HCT116 (cell line): ENCODE measurements around the gene CALM1. TPM values are rescaled to one million over a fixed set of nuclear protein-coding genes. Genes with fewer than 3 reads are reported as not detected.

ENCODE experiments used
- ATAC-seq: fragments of 200-7000 bp; cut with Tn5 transposase; 2 replicates; pipeline ENCODE4 v1.9.1; 2020; ENCODE audit warnings: mild to moderate bottlenecking, moderate library complexity
- BruUV-seq: library from RNA; stranded (reverse); fragments of 400-500 nt; replicated peaks from 2 replicates; lab custom pipeline; 2021; lab: Mats Ljungman, UMichigan
- CTCF ChIA-PET: fragments of 300-600 bp; sonication (Branson Sonifier 250); formaldehyde crosslinking; loops from one replicate; lab custom pipeline; 2021; ENCODE audit warnings: antibody characterized with exemption; lab: Charles Lee
- POLR2A ChIA-PET: fragments of 300-600, 350-600 bp; sonication (Branson Sonifier 250); formaldehyde crosslinking; loops from one replicate; lab custom pipeline; 2021; ENCODE audit warnings: antibody characterized with exemption; lab: Charles Lee
- RAD21 ChIA-PET, 2 experiments: fragments of 300-600 bp; sonication (Branson Sonifier 250); formaldehyde crosslinking; loops; one replicate each; lab custom pipeline; 2023; ENCODE audit warnings: low total read pairs in 2 of 2; ENCODE audit not compliant: uncharacterized antibody in 2 of 2, unreplicated experiment in 2 of 2, low non-redundant PET in 1 of 2; lab: Charles Lee
- DNase-seq: peaks from one replicate; pipeline ENCODE4 v3.0.0-alpha.2; 2010; ENCODE audit warnings: low read depth, low spot score
- H2AFZ ChIP-seq: fragments of 200-600 bp; shearing (Covaris generic), sonication (generic); 2 replicates; pipeline ENCODE4 v1.6.1; 2017; ENCODE audit warnings: low read depth, mixed run types, mixed read lengths, antibody characterized with exemption, low read length; ENCODE audit not compliant: poor library complexity, severe bottlenecking
- H3K27ac ChIP-seq: 2 replicates; pipeline ENCODE4 v1.5.1; 2012; ENCODE audit warnings: low read depth, low read length
- H3K27me3 ChIP-seq: fragments of 200-600 bp; sonication (generic); 2 replicates; pipeline ENCODE4 v1.6.1; 2016; ENCODE audit warnings: mixed run types, low read length, mixed read lengths; ENCODE audit not compliant: insufficient read depth
- H3K36me3 ChIP-seq, 2 experiments: fragments of 200-500 bp in 1 of 2; fragments of 200-600 bp in 1 of 2; sonication (Bioruptor generic) in 1 of 2; sonication (generic) in 1 of 2; 2 replicates each; pipeline versions ENCODE4 v1.5.1 to v1.6.1; 2014 to 2016; ENCODE audit warnings: low read length in 2 of 2, inconsistent platforms in 1 of 2, mixed read lengths in 1 of 2, mixed run types in 1 of 2; ENCODE audit not compliant: insufficient read depth in 2 of 2, control insufficient read depth in 1 of 2
- H3K4me1 ChIP-seq, 2 experiments: fragments of 200-600 bp in 1 of 2; sonication (generic) in 1 of 2; 2 replicates each; pipeline versions ENCODE4 v1.5.1 to v1.6.1; 2012 to 2017; ENCODE audit warnings: low read length in 2 of 2, inconsistent platforms in 1 of 2, mild to moderate bottlenecking in 1 of 2, mixed read lengths in 1 of 2, mixed run types in 1 of 2, moderate library complexity in 1 of 2; ENCODE audit not compliant: insufficient read depth in 2 of 2, control insufficient read depth in 1 of 2
- H3K4me2 ChIP-seq: fragments of 200-600 bp; sonication (generic); 2 replicates; pipeline ENCODE4 v1.6.1; 2017; ENCODE audit warnings: mixed run types, low read length, mixed read lengths
- H3K4me3 ChIP-seq, 2 experiments: fragments of 200-600 bp in 1 of 2; sonication (generic) in 1 of 2; replicated peaks in 1 of 2; 2 replicates each; pipeline ENCODE4 v1.5.1; 2011 to 2016; ENCODE audit warnings: low read length in 2 of 2, control low read depth in 1 of 2, low read depth in 1 of 2, mild to moderate bottlenecking in 1 of 2, mixed read lengths in 1 of 2, mixed run types in 1 of 2
- H3K79me2 ChIP-seq: fragments of 200-600 bp; sonication (generic); 2 replicates; pipeline ENCODE4 v1.6.1; 2017; ENCODE audit warnings: mild to moderate bottlenecking, mixed run types, low read length, moderate library complexity, mixed read lengths; ENCODE audit not compliant: insufficient read depth
- H3K9ac ChIP-seq: fragments of 200-600 bp; sonication (generic); 2 replicates; pipeline ENCODE4 v1.6.1; 2016; ENCODE audit warnings: low read length, mixed read lengths
- H3K9me2 ChIP-seq: fragments of 200-600 bp; sonication (generic), shearing (Covaris generic); 2 replicates; pipeline ENCODE4 v1.6.1; 2017; ENCODE audit warnings: mixed run types, mild to moderate bottlenecking, moderate library complexity; ENCODE audit not compliant: insufficient read depth
- H3K9me3 ChIP-seq, 2 experiments: fragments of 200-500 bp in 1 of 2; fragments of 200-600 bp in 1 of 2; sonication (Bioruptor generic) in 1 of 2; sonication (generic) in 1 of 2; 2 replicates each; pipeline ENCODE4 v1.6.1; 2014 to 2017; ENCODE audit warnings: low read length in 2 of 2, mixed read lengths in 2 of 2, inconsistent platforms in 1 of 2, low read depth in 1 of 2, mild to moderate bottlenecking in 1 of 2, mixed run types in 1 of 2, moderate library complexity in 1 of 2; ENCODE audit not compliant: control insufficient read depth in 1 of 2, insufficient read depth in 1 of 2
- H4K20me1 ChIP-seq: fragments of 200-600 bp; sonication (generic), shearing (Covaris generic); 2 replicates; pipeline ENCODE4 v1.6.1; 2017; ENCODE audit warnings: mixed run types, mild to moderate bottlenecking, moderate library complexity; ENCODE audit not compliant: insufficient read depth
- CBX3 ChIP-seq: IDR thresholded peaks from 2 replicates; pipeline ENCODE4 v1.6.1; 2012; ENCODE audit warnings: low read depth
- ELF1 ChIP-seq: IDR thresholded peaks from 2 replicates; pipeline ENCODE4 v1.6.1; 2012; ENCODE audit warnings: low read depth, borderline replicate concordance
- FOSL1 ChIP-seq: IDR thresholded peaks from 2 replicates; pipeline ENCODE4 v1.6.1; 2012; ENCODE audit warnings: low read depth
- POLR2A ChIP-seq: IDR thresholded peaks from 2 replicates; pipeline ENCODE4 v1.7.0; 2011; ENCODE audit warnings: borderline replicate concordance; ENCODE audit not compliant: insufficient read depth, insufficient read length; ENCODE audit errors: extremely low read depth
- POLR2AphosphoS5 ChIP-seq: IDR thresholded peaks from 2 replicates; pipeline ENCODE4 v1.6.1; 2011; ENCODE audit warnings: mild to moderate bottlenecking, low read depth, low read length, moderate library complexity
- RAD21 ChIP-seq: IDR thresholded peaks from 2 replicates; pipeline ENCODE4 v1.6.1; 2012; ENCODE audit warnings: low read depth, mild to moderate bottlenecking
- TCF7L2 ChIP-seq: IDR thresholded peaks from 2 replicates; pipeline ENCODE4 v1.7.0; 2011; ENCODE audit warnings: borderline replicate concordance, inconsistent platforms; ENCODE audit not compliant: insufficient read depth, insufficient read length; ENCODE audit errors: extremely low read depth
- ZFX ChIP-seq: fragments of 450-650 bp; IDR thresholded peaks from 2 replicates; pipeline ENCODE4 v1.6.1; 2017
- intact Hi-C: fragments of 100-400 bp; cut with micrococcal nuclease; formaldehyde crosslinking; loops from 2 replicates; pipeline ENCODE4 v1.10.0; 2022
- total RNA-seq: library from RNA; stranded (reverse); gene quantifications from one replicate; pipeline ENCODE4 v1.2.1, GENCODE V29; 2021; ENCODE audit not compliant: unreplicated experiment
- TF ChIP-seq, protein P1 (sequence below): IDR thresholded peaks from 2 replicates; pipeline ENCODE4 v1.6.1; 2012; ENCODE audit warnings: low read depth
- TF ChIP-seq, protein P2 (sequence below): IDR thresholded peaks from 2 replicates; pipeline ENCODE4 v1.6.1; 2011; ENCODE audit warnings: mild to moderate bottlenecking, low read length, moderate library complexity; ENCODE audit not compliant: insufficient replicate concordance; ENCODE audit errors: extremely low read depth

Gene CALM1
- total RNA-seq, 1 experiment from 2014 or later: 261 TPM

DNA sequence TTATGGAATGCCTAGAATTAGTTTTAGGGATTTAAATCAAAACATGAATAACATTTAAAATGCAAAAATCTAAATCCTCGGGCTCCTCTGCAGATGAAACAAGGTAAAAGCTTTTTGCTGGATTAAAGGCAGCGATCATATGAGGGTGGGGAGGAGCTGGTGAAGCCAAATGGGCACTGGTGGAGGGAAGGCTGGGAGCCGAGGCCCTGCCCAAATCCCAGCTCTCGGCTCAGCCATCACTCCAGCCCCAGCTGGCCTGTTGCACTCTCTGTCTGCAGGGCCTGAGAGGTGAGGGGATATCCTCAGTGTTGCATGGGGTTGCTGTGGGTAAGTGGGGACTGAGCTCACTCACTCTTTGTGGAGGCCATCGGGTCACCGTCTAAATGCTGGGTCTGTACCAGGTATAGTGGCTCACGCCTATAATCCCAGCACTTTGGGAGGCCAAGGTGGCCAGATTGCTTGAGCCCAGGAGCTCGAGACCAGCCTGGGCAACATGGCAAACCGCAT, 28.6 kb downstream of the CALM1 start:
- Histone ChIP-seq H3K4me3 (no peak overlapping the region), H3K4me1 (no peaks in the 10 kb centered on the region), H3K27ac (no peak overlapping the region), H3K4me2 (no peak overlapping the region), H3K9me2 (no peaks in the 10 kb centered on the region), H3K79me2 (no peaks in the 10 kb centered on the region), H3K9me3 (peaks cover 0 to 3% of the 10 kb centered on the region in 2 experiments; a peak in 1 of 4 replicates), H4K20me1 (no peaks in the 10 kb centered on the region), H3K9ac (no peak overlapping the region), H3K27me3 (no peaks in the 10 kb centered on the region), H2AFZ (no peak overlapping the region), H3K36me3 (no peaks in the 10 kb centered on the region)
- DNase-seq (no peak), ATAC-seq (no peak)
- BruUV-seq: no TSS peak
- TF ChIP-seq TCF7L2: no peak
- TF ChIP-seq CBX3: no peak
- no peak for TF ChIP-seq ELF1
- no peak for TF ChIP-seq FOSL1
- no peak for TF ChIP-seq ZFX
- TF ChIP-seq, protein P1, sequence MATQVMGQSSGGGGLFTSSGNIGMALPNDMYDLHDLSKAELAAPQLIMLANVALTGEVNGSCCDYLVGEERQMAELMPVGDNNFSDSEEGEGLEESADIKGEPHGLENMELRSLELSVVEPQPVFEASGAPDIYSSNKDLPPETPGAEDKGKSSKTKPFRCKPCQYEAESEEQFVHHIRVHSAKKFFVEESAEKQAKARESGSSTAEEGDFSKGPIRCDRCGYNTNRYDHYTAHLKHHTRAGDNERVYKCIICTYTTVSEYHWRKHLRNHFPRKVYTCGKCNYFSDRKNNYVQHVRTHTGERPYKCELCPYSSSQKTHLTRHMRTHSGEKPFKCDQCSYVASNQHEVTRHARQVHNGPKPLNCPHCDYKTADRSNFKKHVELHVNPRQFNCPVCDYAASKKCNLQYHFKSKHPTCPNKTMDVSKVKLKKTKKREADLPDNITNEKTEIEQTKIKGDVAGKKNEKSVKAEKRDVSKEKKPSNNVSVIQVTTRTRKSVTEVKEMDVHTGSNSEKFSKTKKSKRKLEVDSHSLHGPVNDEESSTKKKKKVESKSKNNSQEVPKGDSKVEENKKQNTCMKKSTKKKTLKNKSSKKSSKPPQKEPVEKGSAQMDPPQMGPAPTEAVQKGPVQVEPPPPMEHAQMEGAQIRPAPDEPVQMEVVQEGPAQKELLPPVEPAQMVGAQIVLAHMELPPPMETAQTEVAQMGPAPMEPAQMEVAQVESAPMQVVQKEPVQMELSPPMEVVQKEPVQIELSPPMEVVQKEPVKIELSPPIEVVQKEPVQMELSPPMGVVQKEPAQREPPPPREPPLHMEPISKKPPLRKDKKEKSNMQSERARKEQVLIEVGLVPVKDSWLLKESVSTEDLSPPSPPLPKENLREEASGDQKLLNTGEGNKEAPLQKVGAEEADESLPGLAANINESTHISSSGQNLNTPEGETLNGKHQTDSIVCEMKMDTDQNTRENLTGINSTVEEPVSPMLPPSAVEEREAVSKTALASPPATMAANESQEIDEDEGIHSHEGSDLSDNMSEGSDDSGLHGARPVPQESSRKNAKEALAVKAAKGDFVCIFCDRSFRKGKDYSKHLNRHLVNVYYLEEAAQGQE: no peak
- TF ChIP-seq, protein P2, sequence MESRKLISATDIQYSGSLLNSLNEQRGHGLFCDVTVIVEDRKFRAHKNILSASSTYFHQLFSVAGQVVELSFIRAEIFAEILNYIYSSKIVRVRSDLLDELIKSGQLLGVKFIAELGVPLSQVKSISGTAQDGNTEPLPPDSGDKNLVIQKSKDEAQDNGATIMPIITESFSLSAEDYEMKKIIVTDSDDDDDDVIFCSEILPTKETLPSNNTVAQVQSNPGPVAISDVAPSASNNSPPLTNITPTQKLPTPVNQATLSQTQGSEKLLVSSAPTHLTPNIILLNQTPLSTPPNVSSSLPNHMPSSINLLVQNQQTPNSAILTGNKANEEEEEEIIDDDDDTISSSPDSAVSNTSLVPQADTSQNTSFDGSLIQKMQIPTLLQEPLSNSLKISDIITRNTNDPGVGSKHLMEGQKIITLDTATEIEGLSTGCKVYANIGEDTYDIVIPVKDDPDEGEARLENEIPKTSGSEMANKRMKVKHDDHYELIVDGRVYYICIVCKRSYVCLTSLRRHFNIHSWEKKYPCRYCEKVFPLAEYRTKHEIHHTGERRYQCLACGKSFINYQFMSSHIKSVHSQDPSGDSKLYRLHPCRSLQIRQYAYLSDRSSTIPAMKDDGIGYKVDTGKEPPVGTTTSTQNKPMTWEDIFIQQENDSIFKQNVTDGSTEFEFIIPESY: no peak
- no peak for TF ChIP-seq POLR2A
- no peak for TF ChIP-seq POLR2AphosphoS5
- no peak for TF ChIP-seq RAD21
- POLR2A ChIA-PET: no interaction called here
- CTCF ChIA-PET: no interaction called here
- intact Hi-C loops: no loop called here
- RAD21 ChIA-PET: no interaction called here
